Activated CD4-positive, alpha-beta T cell treated with anti-CD3 and anti-CD28 coated beads, Interleukin-2, amount 50 U/mL, for 24 hours (primary cell): Measurements from ENCODE around the gene TFDP1.
"Not testable (repeated sequence)": the region's sequence is repeated elsewhere in the genome, so short reads cannot be mapped to it uniquely, and the experiment has no call there.

Source experiments
- DNase-seq, 2 donors: peaks; one replicate each; pipeline ENCODE4 v3.0.0-alpha.2; 2020; ENCODE audit warnings: low read depth in 1 of 2, low spot score in 1 of 2

The TFDP1 gene

GRCh38 chr13:113548778-113549621 is 35.6 kb upstream of the TFDP1 start:
- no peak for DNase-seq

- no peak for DNase-seq
Observed at GRCh38 chr13:113550453-113550852, 34.1 kb upstream of the TFDP1 start.

- no peak for DNase-seq
Observed at GRCh38 chr13:113551081-113552000, 33.2 kb upstream of the TFDP1 start.

- DNase-seq: no peak
Observed at GRCh38 chr13:113552079-113552478, 32.5 kb upstream of the TFDP1 start.

GRCh38 chr13:113552786-113553434 is 31.6 kb upstream of the TFDP1 start:
- no peak for DNase-seq

GRCh38 chr13:113553511-113554332 is 30.8 kb upstream of the TFDP1 start:
- no peak for DNase-seq

GRCh38 chr13:113554333-113554700 is 30.2 kb upstream of the TFDP1 start:
- no peak for DNase-seq

- DNase-seq: no peak
Observed at GRCh38 chr13:113555141-113555540, 29.4 kb upstream of the TFDP1 start.

GRCh38 chr13:113557013-113557412 is 27.5 kb upstream of the TFDP1 start:
- DNase-seq: no peak

GRCh38 chr13:113558461-113558860 is 26.1 kb upstream of the TFDP1 start:
- no peak for DNase-seq

GRCh38 chr13:113559061-113559460 is 25.5 kb upstream of the TFDP1 start:
- DNase-seq: no peak

- no peak for DNase-seq
Observed at GRCh38 chr13:113559901-113560644, 24.5 kb upstream of the TFDP1 start.

- no peak for DNase-seq
Observed at GRCh38 chr13:113560645-113561416, 23.7 kb upstream of the TFDP1 start.

GRCh38 chr13:113561417-113562084 is 23.0 kb upstream of the TFDP1 start:
- no peak for DNase-seq

GRCh38 chr13:113562085-113562749 is 22.3 kb upstream of the TFDP1 start:
- no peak for DNase-seq

- DNase-seq: no peak
Observed at GRCh38 chr13:113562844-113563243, 21.7 kb upstream of the TFDP1 start.

GRCh38 chr13:113563511-113563910 is 21.0 kb upstream of the TFDP1 start:
- DNase-seq: not testable (repeated sequence)

- no peak for DNase-seq
Observed at GRCh38 chr13:113564331-113565023, 20.1 kb upstream of the TFDP1 start.
